GM18505 (cell line): ENCODE data around the gene CDH24.

Source experiments
- ATAC-seq: cut with Tn5 transposase; IDR thresholded peaks from one replicate; pipeline ENCODE4 v1.9.1; 2021; ENCODE audit not compliant: unreplicated experiment
- POLR2A ChIP-seq: IDR thresholded peaks from 4 replicates; pipeline ENCODE4 v1.6.1; 2011; ENCODE audit warnings: borderline replicate concordance; ENCODE audit not compliant: insufficient read depth, insufficient read length; ENCODE audit errors: extremely low read depth

Gene CDH24

DNA sequence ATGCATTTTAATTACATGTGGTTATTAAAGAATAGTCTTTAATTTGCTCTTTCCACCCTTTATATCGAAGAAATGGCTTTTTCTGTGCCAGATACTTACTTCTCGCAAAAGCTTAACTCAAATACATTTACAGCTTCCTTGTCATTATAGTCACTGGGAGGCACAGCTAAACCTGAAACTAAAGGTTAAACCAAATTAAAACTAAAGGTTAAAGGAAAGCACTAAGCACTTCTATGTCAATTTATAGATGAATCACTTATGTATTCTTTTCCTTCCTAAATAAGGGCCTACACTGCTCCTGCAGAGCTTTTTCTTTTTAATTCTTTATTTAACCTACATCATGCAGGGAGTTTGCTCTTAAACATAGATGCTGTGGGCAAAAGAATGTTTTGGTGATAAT, 56.5 kb downstream of the CDH24 start:
- no peak for ATAC-seq
- no peak for TF ChIP-seq POLR2A

- no peak for ATAC-seq
- TF ChIP-seq POLR2A: no peak
Measured at GRCh38 chr14:22998329-22999012, 58.8 kb downstream of the CDH24 start.

DNA sequence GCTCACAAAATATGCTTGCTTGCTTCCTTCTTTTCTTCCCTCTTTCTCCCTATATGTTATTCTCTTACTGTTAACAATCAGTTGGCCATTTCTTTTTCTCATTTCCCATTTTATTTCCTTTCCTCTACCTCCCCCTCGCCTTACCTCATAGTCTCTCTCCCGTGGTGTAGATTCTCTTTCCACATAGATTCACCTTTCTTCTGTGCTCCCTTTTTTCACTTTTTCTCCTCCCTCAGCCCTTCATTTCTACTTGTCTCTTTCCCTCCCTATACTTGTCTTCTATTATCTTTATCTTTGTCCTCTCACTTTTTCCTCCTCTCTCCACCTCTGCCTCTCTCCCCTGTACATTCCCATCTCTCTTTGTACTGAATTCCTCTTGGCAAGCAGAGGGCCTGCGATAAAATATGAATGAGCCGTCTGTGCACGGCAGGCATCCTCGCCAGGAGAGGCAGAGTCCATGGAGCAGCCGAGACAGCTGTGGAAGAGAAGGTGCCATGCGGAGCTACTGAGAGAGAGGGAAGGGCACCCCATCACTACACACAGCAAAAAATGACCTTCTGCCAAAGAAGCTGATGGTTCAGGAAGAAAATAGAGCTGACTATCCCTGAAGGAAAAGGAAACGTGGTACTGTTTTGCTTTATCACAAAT, 59.5 kb downstream of the CDH24 start:
- no peak for TF ChIP-seq POLR2A
- ATAC-seq: no peak
